Sigmoid colon (tissue), 7 donors: ENCODE data around the gene RCAN1. TPM values are rescaled to one million over a fixed set of nuclear protein-coding genes. Genes with fewer than 3 reads are reported as not detected.

Experiments
- DNase-seq: peaks from one replicate; pipeline ENCODE4 v3.0.0-alpha.2; 2019
- H3K27ac ChIP-seq, 4 donors: fragments of 200-600 bp; sonication (generic); one replicate each; pipeline ENCODE4 v1.5.1; 2016 to 2019; ENCODE audit warnings: mild to moderate bottlenecking in 1 of 4
- H3K27me3 ChIP-seq, 3 donors: fragments of 200-600 bp; sonication (generic); one replicate each; pipeline ENCODE4 v1.5.1; 2019; ENCODE audit warnings: mild to moderate bottlenecking in 1 of 3
- H3K36me3 ChIP-seq, 4 donors: fragments of 200-600 bp; sonication (generic); one replicate each; pipeline ENCODE4 v1.5.1; 2016 to 2019
- H3K4me1 ChIP-seq, 4 donors: fragments of 200-600 bp; sonication (generic); one replicate each; pipeline ENCODE4 v1.5.1; 2017 to 2019
- H3K4me3 ChIP-seq, 4 donors: fragments of 200-600 bp; sonication (generic); one replicate each; pipeline ENCODE4 v1.5.1; 2017 to 2019; ENCODE audit warnings: mild to moderate bottlenecking in 2 of 4, moderate library complexity in 1 of 4
- H3K9me3 ChIP-seq, 4 donors: fragments of 200-600 bp in 3 of 4; sonication (generic) in 3 of 4; one replicate each; pipeline versions ENCODE4 v1.5.1 to v1.6.1; 2013 to 2019
- CTCF ChIP-seq, 4 experiments: fragments of 450-650 bp in 3 of 4; fragments of 200-600 bp in 1 of 4; IDR thresholded peaks; one replicate each; pipeline ENCODE4 v1.5.1; 2016 to 2019; ENCODE audit warnings: antibody characterized with exemption in 4 of 4, mild to moderate bottlenecking in 3 of 4, moderate library complexity in 2 of 4
- EP300 ChIP-seq, 4 donors: sonication (generic); formaldehyde crosslinking; IDR thresholded peaks; one replicate each; pipeline ENCODE4 v1.6.1; 2017; ENCODE audit warnings: antibody characterized with exemption in 4 of 4
- POLR2A ChIP-seq, 2 donors: fragments of 450-650 bp; IDR thresholded peaks; one replicate each; pipeline ENCODE4 v1.6.1; 2016; ENCODE audit warnings: antibody characterized with exemption in 2 of 2, mild to moderate bottlenecking in 2 of 2, moderate library complexity in 2 of 2
- POLR2AphosphoS5 ChIP-seq, 4 donors: sonication (generic); formaldehyde crosslinking; IDR thresholded peaks; one replicate each; pipeline ENCODE4 v1.6.1; 2017; ENCODE audit warnings: antibody characterized with exemption in 4 of 4
- WGBS, 2 donors: extraction: QIAGEN DNeasy Blood & Tissue Kit; methylation state at CpG; one replicate each; pipeline ENCODE4 v1.1.7; 2013; 5-methylcytosine and 5-hydroxymethylcytosine counted together
- intact Hi-C: fragments of 100-400 bp; cut with DNase I; formaldehyde crosslinking; loops from one replicate; pipeline ENCODE4 v1.15.1; 2023
- polyA plus RNA-seq, 3 donors: library from polyadenylated mRNA; stranded (reverse); fragments of 200-250 nt; gene quantifications; one replicate each; pipeline ENCODE4 v1.2.3, GENCODE V29; 2013
- total RNA-seq, 4 donors: library from RNA; depleted of rRNA; stranded (reverse); fragments of >200 nt; gene quantifications; one replicate each; pipeline ENCODE4 v1.1.0, GENCODE V29; 2016
- donor health status: healthy with polysubstance abuse.
- donor health status: Bipolar disorder and iron deficiency.
- donor health status: healthy.

RCAN1 gene
- total and polyA plus RNA-seq, 7 donors, result 21.4 to 148 (median 38.3) TPM

- Histone ChIP-seq H3K9me3 (no peaks in the 10 kb centered on the region), H3K4me1 (peaks cover 0 to 34% (median 19%) of the 10 kb centered on the region in 4 donors), H3K36me3 (no peaks in the 10 kb centered on the region), H3K27ac (no peak overlapping the region), H3K27me3 (no peaks in the 10 kb centered on the region), H3K4me3 (no peak overlapping the region)
- intact Hi-C loops, result no loop called here
- no peak for DNase-seq
- TF ChIP-seq CTCF (IDR thresholded peaks at IDR 0.05), result no peak
- TF ChIP-seq POLR2AphosphoS5 (IDR thresholded peaks at IDR 0.05), result no peak
- no peak for TF ChIP-seq POLR2A (IDR thresholded peaks at IDR 0.05)
- 73 to 87% methylated on average over 11 of the region's 11 CpGs for WGBS, 2 donors
These were observed 66.0 kb downstream of the RCAN1 start for GRCh38 chr21:34548781-34549376.

- intact Hi-C loops, result no loop called here
These were observed 68.4 kb downstream of the RCAN1 start for GRCh38 chr21:34546542-34546941.

DNA sequence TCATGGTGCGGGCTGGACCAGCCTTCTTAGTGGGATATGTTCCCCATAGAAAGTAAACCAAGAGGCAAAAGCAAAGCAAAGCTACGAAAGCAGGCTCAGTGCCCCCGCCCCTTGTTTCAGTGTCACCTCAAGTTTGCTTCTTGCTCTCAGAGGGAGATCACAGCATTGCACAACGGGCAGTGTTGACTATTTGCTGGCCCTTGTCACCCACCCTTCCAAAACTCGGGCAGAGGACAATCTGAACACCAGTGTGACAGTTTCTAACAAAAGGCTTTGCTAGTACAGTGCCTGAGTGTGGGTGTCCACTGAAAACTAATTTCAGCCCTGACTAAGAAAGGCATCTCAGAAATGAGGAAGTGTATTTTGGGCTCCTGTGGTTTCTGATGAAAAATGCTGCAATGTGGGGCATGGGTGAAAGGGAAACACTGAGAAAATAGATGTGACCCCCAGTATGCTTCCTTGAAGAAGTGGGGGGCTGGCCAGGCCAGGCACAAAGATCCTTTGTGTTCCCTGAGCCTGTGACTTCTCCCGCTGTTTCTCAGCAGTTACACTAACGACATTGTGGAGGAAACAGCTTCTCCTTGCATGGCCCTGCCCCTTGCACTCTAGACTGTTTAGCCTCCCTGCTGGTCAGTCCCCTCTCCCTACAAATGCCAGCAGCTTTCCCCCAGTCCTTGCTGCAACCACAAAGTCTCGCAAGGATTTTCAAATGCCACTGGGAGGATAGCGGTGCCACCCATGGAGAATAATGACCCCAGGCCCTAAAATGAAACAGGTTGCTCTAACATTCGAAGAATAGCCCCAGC lies 69.6 kb downstream of the RCAN1 start:
- intact Hi-C loops, result no loop called here
- no peak overlapping the region for H3K4me3 ChIP-seq
- H3K27me3 ChIP-seq, result no peaks in the 10 kb centered on the region
- H3K36me3 ChIP-seq, result peaks cover 0 to 3% (median 0%) of the 10 kb centered on the region in 4 donors
- no peaks in the 10 kb centered on the region for H3K9me3 ChIP-seq
- peak overlapping the region; percentile 50 to 72 (median 68) for H3K27ac ChIP-seq
- peak; percentile 76 for DNase-seq
- peak in 1 of 4 donors; percentile 56 for TF ChIP-seq EP300 (IDR thresholded peaks at IDR 0.05)
- TF ChIP-seq POLR2A (IDR thresholded peaks at IDR 0.05), result no peak
- TF ChIP-seq CTCF (IDR thresholded peaks at IDR 0.05), result no peak
- peak; percentile 23 to 46 (median 29) for TF ChIP-seq POLR2AphosphoS5 (IDR thresholded peaks at IDR 0.05)
- peaks cover 0 to 16% (median 6%) of the 10 kb centered on the region in 4 donors for H3K4me1 ChIP-seq
- 45 to 46% methylated on average over 10 of the region's 10 CpGs for WGBS, 2 donors

More at GRCh38 chr21:34546542-34546941, 68.4 kb downstream of the RCAN1 start:
- no peaks in the 10 kb centered on the region for H3K27me3 ChIP-seq
- TF ChIP-seq POLR2A (IDR thresholded peaks at IDR 0.05), result no peak
- no peak for TF ChIP-seq EP300 (IDR thresholded peaks at IDR 0.05)
- peak in 1 of 4 donors; percentile 38 for TF ChIP-seq POLR2AphosphoS5 (IDR thresholded peaks at IDR 0.05)
- peaks cover 0 to 16% (median 6%) of the 10 kb centered on the region in 4 donors for H3K4me1 ChIP-seq
- H3K27ac ChIP-seq, result peak overlapping the region in 2 of 4 donors; percentile 71 to 72
- H3K36me3 ChIP-seq, result peaks cover 0 to 3% (median 0%) of the 10 kb centered on the region in 4 donors
- no peak for DNase-seq
- H3K4me3 ChIP-seq, result no peak overlapping the region
- H3K9me3 ChIP-seq, result no peaks in the 10 kb centered on the region
- WGBS, 2 donors, result 73 to 90% methylated on average over 6 of the region's 6 CpGs

- WGBS, 2 donors, result 84 to 93% methylated on average over 7 of the region's 7 CpGs
- peak overlapping the region; percentile 50 to 72 (median 68) for H3K27ac ChIP-seq
- DNase-seq, result no peak
These were observed 70.8 kb downstream of the RCAN1 start for GRCh38 chr21:34544032-34544496.

More at GRCh38 chr21:34544032-34544496, 70.8 kb downstream of the RCAN1 start:
- intact Hi-C loops, result no loop called here
- no peaks in the 10 kb centered on the region for H3K27me3 ChIP-seq
- peaks cover 0 to 16% (median 6%) of the 10 kb centered on the region in 4 donors for H3K4me1 ChIP-seq
- no peaks in the 10 kb centered on the region for H3K9me3 ChIP-seq
- no peak overlapping the region for H3K4me3 ChIP-seq
- peaks cover 0 to 3% (median 0%) of the 10 kb centered on the region in 4 donors for H3K36me3 ChIP-seq
- TF ChIP-seq CTCF (IDR thresholded peaks at IDR 0.05) (peak; percentile 18 to 48 (median 42)), EP300 (IDR thresholded peaks at IDR 0.05) (no peak), POLR2AphosphoS5 (IDR thresholded peaks at IDR 0.05) (peak in 3 of 4 donors; percentile 24 to 60 (median 53))
